ENCODE data around the gene ASB10.

Gene ASB10

GRCh38 chr7:151225948-151226510, 39.0 kb upstream of the ASB10 start:
- H3K23ac ChIP-seq (ENCODE audit: low read depth, low read length, poor library complexity) = no peak overlapping the region
- H3K4me1 ChIP-seq (ENCODE audit: control insufficient read depth in 2 of 2, insufficient read depth in 1 of 2, low read depth in 1 of 2, low read length in 2 of 2) = peaks cover 7 to 16% of the 10 kb centered on the region in 2 donors
- H3K27ac ChIP-seq (replicated peaks; ENCODE audit: low read length) = no peak overlapping the region
- no peak overlapping the region for H3K4ac ChIP-seq (ENCODE audit: low read length)
- H2AK5ac ChIP-seq (ENCODE audit: low read depth, low read length) = no peak overlapping the region
- peaks cover 28 to 47% of the 10 kb centered on the region in 2 donors for H3K36me3 ChIP-seq (replicated peaks in 1 of 2; ENCODE audit: control insufficient read depth in 2 of 2, insufficient read depth in 2 of 2, low read length in 2 of 2)
- no peak overlapping the region for H3K14ac ChIP-seq (ENCODE audit: low read length)
- no peaks in the 10 kb centered on the region for H3K27me3 ChIP-seq (ENCODE audit: control insufficient read depth in 3 of 3, insufficient read depth in 3 of 3, low read depth in 1 of 3, low read length in 3 of 3)
- no peak overlapping the region for H2BK120ac ChIP-seq (ENCODE audit: low read depth, low read length)
- no peak overlapping the region for H2AFZ ChIP-seq (ENCODE audit: low read length)
- no peak overlapping the region for H4K8ac ChIP-seq (ENCODE audit: low read depth, low read length)
- no peak overlapping the region for H2BK12ac ChIP-seq (ENCODE audit: low read length)
- H2BK15ac ChIP-seq (ENCODE audit: low read length) = no peak overlapping the region
- H4K91ac ChIP-seq (ENCODE audit: low read depth, low read length, poor library complexity) = no peak overlapping the region
- peak overlapping the region; percentile 98 for H3K9ac ChIP-seq (ENCODE audit: low read depth, low read length, poor library complexity)
- no peak overlapping the region for H2BK5ac ChIP-seq (ENCODE audit: low read length)
- DNase-seq (ENCODE audit: low spot score) = no peak
- no peak overlapping the region for H3K18ac ChIP-seq (ENCODE audit: low read length)
- H3K4me3 ChIP-seq (ENCODE audit: low read length in 2 of 2) = peak overlapping the region; percentile 84 to 88
- peaks cover 6% of the 10 kb centered on the region for H3K79me1 ChIP-seq (ENCODE audit: low read depth, low read length)
- peak overlapping the region; percentile 80 for H3K4me2 ChIP-seq (ENCODE audit: insufficient read depth, low read length, poor library complexity, severe bottlenecking)
- H3K9me3 ChIP-seq (replicated peaks in 1 of 2; ENCODE audit: control insufficient read depth in 2 of 2, insufficient read depth in 1 of 2, low read depth in 1 of 2, low read length in 2 of 2) = no peaks in the 10 kb centered on the region
- no CpG with 5 or more reads among the region's 8 CpGs for WGBS, 2 donors (ENCODE audit: extremely low coverage in 2 of 2, insufficient read length in 2 of 2, insufficient replicate concordance in 1 of 2)

- no peaks in the 10 kb centered on the region for H3K27me3 ChIP-seq (ENCODE audit: control insufficient read depth in 3 of 3, insufficient read depth in 3 of 3, low read depth in 1 of 3, low read length in 3 of 3)
- H2BK5ac ChIP-seq (ENCODE audit: low read length) = no peak overlapping the region
- no peak overlapping the region for H3K4me3 ChIP-seq (ENCODE audit: low read length in 2 of 2)
- no peak overlapping the region for H2BK12ac ChIP-seq (ENCODE audit: low read length)
- H3K27ac ChIP-seq (replicated peaks; ENCODE audit: low read length) = no peak overlapping the region
- no peak overlapping the region for H3K4ac ChIP-seq (ENCODE audit: low read length)
- no peak overlapping the region for H3K18ac ChIP-seq (ENCODE audit: low read length)
- no peak for DNase-seq (ENCODE audit: low spot score)
- H2BK15ac ChIP-seq (ENCODE audit: low read length) = no peak overlapping the region
- H2AK5ac ChIP-seq (ENCODE audit: low read depth, low read length) = no peak overlapping the region
- WGBS, 2 donors (ENCODE audit: extremely low coverage in 2 of 2, insufficient read length in 2 of 2, insufficient replicate concordance in 1 of 2) = no CpG with 5 or more reads among the region's 14 CpGs
- H3K4me1 ChIP-seq (ENCODE audit: control insufficient read depth in 2 of 2, insufficient read depth in 1 of 2, low read depth in 1 of 2, low read length in 2 of 2) = peaks cover 7 to 15% of the 10 kb centered on the region in 2 donors
- no peak overlapping the region for H3K14ac ChIP-seq (ENCODE audit: low read length)
- H3K4me2 ChIP-seq (ENCODE audit: insufficient read depth, low read length, poor library complexity, severe bottlenecking) = no peak overlapping the region
- no peak overlapping the region for H4K91ac ChIP-seq (ENCODE audit: low read depth, low read length, poor library complexity)
- H3K9me3 ChIP-seq (replicated peaks in 1 of 2; ENCODE audit: control insufficient read depth in 2 of 2, insufficient read depth in 1 of 2, low read depth in 1 of 2, low read length in 2 of 2) = no peaks in the 10 kb centered on the region
- peaks cover 40 to 68% of the 10 kb centered on the region in 2 donors for H3K36me3 ChIP-seq (replicated peaks in 1 of 2; ENCODE audit: control insufficient read depth in 2 of 2, insufficient read depth in 2 of 2, low read length in 2 of 2)
- H2BK120ac ChIP-seq (ENCODE audit: low read depth, low read length) = no peak overlapping the region
- no peak overlapping the region for H4K8ac ChIP-seq (ENCODE audit: low read depth, low read length)
- no peak overlapping the region for H2AFZ ChIP-seq (ENCODE audit: low read length)
- peak overlapping the region; percentile 13 for H3K9ac ChIP-seq (ENCODE audit: low read depth, low read length, poor library complexity)
- no peak overlapping the region for H3K23ac ChIP-seq (ENCODE audit: low read depth, low read length, poor library complexity)
- H3K79me1 ChIP-seq (ENCODE audit: low read depth, low read length) = peaks cover 6% of the 10 kb centered on the region
Observed at GRCh38 chr7:151223728-151224127, 36.7 kb upstream of the ASB10 start.

GRCh38 chr7:151218170-151218569, 31.1 kb upstream of the ASB10 start:
- Histone ChIP-seq H2BK5ac (ENCODE audit: low read length) (peak overlapping the region; percentile 5), H3K23ac (ENCODE audit: low read depth, low read length, poor library complexity) (no peak overlapping the region), H3K18ac (ENCODE audit: low read length) (no peak overlapping the region), H3K27ac (replicated peaks; ENCODE audit: low read length) (no peak overlapping the region), H2AFZ (ENCODE audit: low read length) (no peak overlapping the region), H3K14ac (ENCODE audit: low read length) (no peak overlapping the region), H2BK120ac (ENCODE audit: low read depth, low read length) (no peak overlapping the region), H3K79me1 (ENCODE audit: low read depth, low read length) (peaks cover 3% of the 10 kb centered on the region), H4K91ac (ENCODE audit: low read depth, low read length, poor library complexity) (no peak overlapping the region), H3K4me1 (ENCODE audit: control insufficient read depth in 2 of 2, insufficient read depth in 1 of 2, low read depth in 1 of 2, low read length in 2 of 2) (no peaks in the 10 kb centered on the region), H3K4ac (ENCODE audit: low read length) (no peak overlapping the region), H2BK15ac (ENCODE audit: low read length) (no peak overlapping the region), H3K9ac (ENCODE audit: low read depth, low read length, poor library complexity) (no peak overlapping the region), H3K9me3 (replicated peaks in 1 of 2; ENCODE audit: control insufficient read depth in 2 of 2, insufficient read depth in 1 of 2, low read depth in 1 of 2, low read length in 2 of 2) (no peaks in the 10 kb centered on the region), H3K4me3 (ENCODE audit: low read length in 2 of 2) (no peak overlapping the region), H2AK5ac (ENCODE audit: low read depth, low read length) (no peak overlapping the region), H2BK12ac (ENCODE audit: low read length) (no peak overlapping the region), H3K27me3 (ENCODE audit: control insufficient read depth in 3 of 3, insufficient read depth in 3 of 3, low read depth in 1 of 3, low read length in 3 of 3) (no peaks in the 10 kb centered on the region), H4K8ac (ENCODE audit: low read depth, low read length) (no peak overlapping the region), H3K36me3 (replicated peaks in 1 of 2; ENCODE audit: control insufficient read depth in 2 of 2, insufficient read depth in 2 of 2, low read length in 2 of 2) (peaks cover 55 to 96% of the 10 kb centered on the region in 2 donors), H3K4me2 (ENCODE audit: insufficient read depth, low read length, poor library complexity, severe bottlenecking) (no peak overlapping the region)
- WGBS, 2 donors (ENCODE audit: extremely low coverage in 2 of 2, insufficient read length in 2 of 2, insufficient replicate concordance in 1 of 2) = no CpG with 5 or more reads among the region's 9 CpGs
- DNase-seq (ENCODE audit: low spot score) = no peak

- no peaks in the 10 kb centered on the region for H3K9me3 ChIP-seq (replicated peaks in 1 of 2; ENCODE audit: control insufficient read depth in 2 of 2, insufficient read depth in 1 of 2, low read depth in 1 of 2, low read length in 2 of 2)
- H3K18ac ChIP-seq (ENCODE audit: low read length) = no peak overlapping the region
- H3K79me1 ChIP-seq (ENCODE audit: low read depth, low read length) = peaks cover 3% of the 10 kb centered on the region
- no peak overlapping the region for H3K14ac ChIP-seq (ENCODE audit: low read length)
- H4K91ac ChIP-seq (ENCODE audit: low read depth, low read length, poor library complexity) = no peak overlapping the region
- no peak overlapping the region for H2BK15ac ChIP-seq (ENCODE audit: low read length)
- H3K27me3 ChIP-seq (ENCODE audit: control insufficient read depth in 3 of 3, insufficient read depth in 3 of 3, low read depth in 1 of 3, low read length in 3 of 3) = no peaks in the 10 kb centered on the region
- no CpG with 5 or more reads among the region's 5 CpGs for WGBS, 2 donors (ENCODE audit: extremely low coverage in 2 of 2, insufficient read length in 2 of 2, insufficient replicate concordance in 1 of 2)
- no peak overlapping the region for H3K4me2 ChIP-seq (ENCODE audit: insufficient read depth, low read length, poor library complexity, severe bottlenecking)
- no peak overlapping the region for H2BK12ac ChIP-seq (ENCODE audit: low read length)
- H3K4ac ChIP-seq (ENCODE audit: low read length) = no peak overlapping the region
- H3K23ac ChIP-seq (ENCODE audit: low read depth, low read length, poor library complexity) = no peak overlapping the region
- no peak overlapping the region for H2BK120ac ChIP-seq (ENCODE audit: low read depth, low read length)
- H3K4me1 ChIP-seq (ENCODE audit: control insufficient read depth in 2 of 2, insufficient read depth in 1 of 2, low read depth in 1 of 2, low read length in 2 of 2) = peaks cover 0 to 4% of the 10 kb centered on the region in 2 donors
- H3K36me3 ChIP-seq (replicated peaks in 1 of 2; ENCODE audit: control insufficient read depth in 2 of 2, insufficient read depth in 2 of 2, low read length in 2 of 2) = peaks cover 40 to 88% of the 10 kb centered on the region in 2 donors
- H3K4me3 ChIP-seq (ENCODE audit: low read length in 2 of 2) = no peak overlapping the region
- no peak overlapping the region for H2BK5ac ChIP-seq (ENCODE audit: low read length)
- H4K8ac ChIP-seq (ENCODE audit: low read depth, low read length) = no peak overlapping the region
- H3K9ac ChIP-seq (ENCODE audit: low read depth, low read length, poor library complexity) = no peak overlapping the region
- no peak overlapping the region for H2AFZ ChIP-seq (ENCODE audit: low read length)
- no peak overlapping the region for H3K27ac ChIP-seq (replicated peaks; ENCODE audit: low read length)
- DNase-seq (ENCODE audit: low spot score) = no peak
- no peak overlapping the region for H2AK5ac ChIP-seq (ENCODE audit: low read depth, low read length)
Observed at GRCh38 chr7:151215396-151215795, 28.3 kb upstream of the ASB10 start.
